Raji (cell line): Measurements from ENCODE around the gene RALGPS2.

ENCODE experiments used
- POLR2A ChIP-seq: IDR thresholded peaks from 2 replicates; pipeline ENCODE4 v1.6.1; 2011; ENCODE audit warnings: low read depth, low read length, control low read depth; ENCODE audit not compliant: insufficient read depth

RALGPS2 gene

GRCh38 chr1:178798232-178798861 is 73.3 kb downstream of the RALGPS2 start:
- TF ChIP-seq POLR2A, result no peak

- TF ChIP-seq POLR2A, result no peak
Observed at GRCh38 chr1:178802873-178803272, 77.8 kb downstream of the RALGPS2 start.

DNA sequence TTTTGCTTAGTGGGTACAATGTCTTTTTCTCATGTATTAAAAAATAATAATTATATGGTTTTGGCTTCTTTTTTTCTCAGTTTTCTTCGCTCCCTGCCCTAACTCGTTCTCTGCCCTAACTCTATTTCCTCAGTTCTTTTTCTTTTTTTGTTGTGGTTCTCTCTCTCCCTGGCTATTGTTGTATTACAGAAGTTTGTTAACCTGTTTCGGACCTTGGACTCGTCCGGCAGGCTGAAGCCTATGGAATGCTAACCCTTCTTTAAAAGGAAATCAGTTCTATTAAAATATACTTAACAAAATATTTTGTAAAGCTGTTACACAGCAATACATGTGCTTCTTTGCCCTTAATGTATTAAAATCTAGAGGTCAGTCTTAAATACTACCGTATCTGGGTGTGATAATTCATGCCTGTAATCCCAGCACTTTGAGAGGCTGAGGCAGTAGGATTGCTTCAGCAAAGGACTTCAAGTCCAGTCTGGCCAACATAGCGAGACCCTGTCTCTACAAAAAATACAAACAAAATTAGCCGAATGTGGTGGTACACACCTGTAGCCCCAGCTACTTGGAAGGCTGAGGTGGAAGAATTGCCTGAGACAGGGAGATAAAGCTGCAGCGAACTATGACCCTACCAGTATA is 81.7 kb downstream of the RALGPS2 start:
- TF ChIP-seq POLR2A, result no peak

- TF ChIP-seq POLR2A, result no peak
Observed at GRCh38 chr1:178808529-178808928, 83.5 kb downstream of the RALGPS2 start.

GRCh38 chr1:178810585-178810984 is 85.5 kb downstream of the RALGPS2 start:
- no peak for TF ChIP-seq POLR2A

DNA sequence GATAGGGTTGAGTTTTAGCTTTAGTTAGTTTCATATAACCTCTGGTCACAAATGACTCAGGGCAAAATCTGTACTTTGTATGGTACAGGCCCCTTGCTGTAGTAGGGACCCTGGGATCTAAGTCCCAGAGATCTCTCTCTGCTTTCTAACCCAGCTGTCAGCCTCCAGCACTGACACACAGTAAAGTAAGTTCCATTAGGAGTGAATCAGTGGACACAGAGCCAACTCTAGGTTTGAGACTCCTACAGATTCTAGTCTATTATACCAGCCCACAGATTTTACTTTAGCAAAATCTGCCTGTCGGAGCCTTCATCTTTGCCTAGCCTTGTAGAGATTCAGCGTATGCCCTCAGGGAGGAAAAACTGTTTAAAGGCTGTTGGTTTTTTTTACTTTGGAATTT is 93.4 kb downstream of the RALGPS2 start:
- no peak for TF ChIP-seq POLR2A

DNA sequence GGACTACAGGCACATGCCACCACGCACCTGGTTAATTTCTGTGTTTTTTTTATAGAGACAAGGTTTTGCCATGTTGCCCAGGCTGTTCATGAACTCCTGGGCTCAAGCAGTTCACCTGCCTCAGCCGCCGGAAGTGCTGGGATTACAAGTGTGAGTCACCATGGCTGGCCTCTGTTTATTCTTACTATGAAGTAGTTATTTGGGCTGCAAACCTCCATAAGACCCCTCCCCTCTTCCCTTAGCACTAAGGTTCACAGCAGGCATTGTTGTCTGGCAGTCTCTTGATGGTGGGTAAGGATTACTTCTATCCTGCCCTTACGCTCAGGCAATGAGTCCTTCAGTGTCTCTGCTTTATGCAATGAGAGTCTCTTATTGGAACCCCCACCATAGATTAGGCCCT is 94.1 kb downstream of the RALGPS2 start:
- TF ChIP-seq POLR2A, result no peak

- TF ChIP-seq POLR2A, result no peak
Observed at GRCh38 chr1:178821134-178821866, 96.3 kb downstream of the RALGPS2 start.

- no peak for TF ChIP-seq POLR2A
Observed at GRCh38 chr1:178825167-178825566, 100.1 kb downstream of the RALGPS2 start.

- no peak for TF ChIP-seq POLR2A
Observed at GRCh38 chr1:178844436-178844835, 119.4 kb downstream of the RALGPS2 start.

DNA sequence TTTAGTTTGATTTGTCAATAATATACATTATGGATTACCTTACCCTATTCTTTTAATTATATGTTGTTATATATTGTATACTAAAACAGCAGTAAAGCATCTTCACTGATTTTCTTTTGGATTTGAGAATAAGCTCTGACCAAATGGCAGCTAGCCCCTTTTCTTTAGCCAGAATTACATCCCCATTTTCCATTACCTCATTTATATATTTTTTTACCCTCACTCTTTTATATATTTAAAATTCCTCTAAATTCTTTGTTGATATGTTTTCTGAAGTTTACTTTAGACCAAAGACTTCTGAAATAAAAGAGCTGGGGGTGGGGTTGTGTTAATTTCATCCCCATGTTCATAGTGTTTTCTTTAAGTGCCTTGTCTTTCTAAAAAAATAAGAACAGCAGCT is 121.3 kb downstream of the RALGPS2 start:
- TF ChIP-seq POLR2A, result no peak

DNA sequence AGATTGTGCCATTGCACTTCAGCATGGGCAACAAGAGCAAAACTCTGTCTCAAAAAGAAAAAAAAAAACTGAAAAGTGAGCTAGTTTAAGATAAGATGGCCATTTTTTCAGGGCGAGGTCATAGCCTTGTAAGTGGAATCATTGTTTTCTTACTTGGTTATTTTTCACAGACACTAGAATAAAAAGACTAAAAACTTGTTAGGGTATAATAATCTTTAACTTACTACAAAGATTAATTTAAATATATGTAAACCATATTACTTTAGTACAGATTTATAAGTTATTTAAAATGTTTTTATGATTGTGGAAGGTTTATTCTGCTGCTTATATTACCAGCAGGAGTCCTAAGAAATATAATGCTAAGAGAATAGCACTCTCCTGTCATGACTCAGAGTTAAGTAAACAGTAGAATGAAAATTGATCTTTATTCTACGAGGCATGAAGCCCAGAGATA is 122.4 kb downstream of the RALGPS2 start:
- no peak for TF ChIP-seq POLR2A

DNA sequence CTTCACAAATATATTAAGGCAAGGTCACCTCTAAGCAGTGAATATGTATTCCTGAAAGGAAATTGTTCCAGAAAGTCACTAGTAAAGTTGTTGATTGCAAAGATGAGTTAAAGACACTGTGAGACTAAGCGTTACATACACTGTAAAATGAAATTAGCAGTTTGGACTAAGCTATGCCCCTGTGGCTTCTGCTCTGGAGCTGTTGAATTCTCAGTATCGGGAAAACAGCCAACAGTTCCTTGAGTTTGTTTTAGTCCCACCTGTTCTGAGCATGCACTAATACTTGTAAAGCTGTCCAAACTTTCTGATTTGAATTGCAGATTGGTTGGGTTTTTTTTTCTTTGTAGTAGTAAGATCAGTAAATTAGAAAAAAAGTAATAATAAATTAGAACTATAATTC is 124.9 kb downstream of the RALGPS2 start:
- TF ChIP-seq POLR2A, result no peak

DNA sequence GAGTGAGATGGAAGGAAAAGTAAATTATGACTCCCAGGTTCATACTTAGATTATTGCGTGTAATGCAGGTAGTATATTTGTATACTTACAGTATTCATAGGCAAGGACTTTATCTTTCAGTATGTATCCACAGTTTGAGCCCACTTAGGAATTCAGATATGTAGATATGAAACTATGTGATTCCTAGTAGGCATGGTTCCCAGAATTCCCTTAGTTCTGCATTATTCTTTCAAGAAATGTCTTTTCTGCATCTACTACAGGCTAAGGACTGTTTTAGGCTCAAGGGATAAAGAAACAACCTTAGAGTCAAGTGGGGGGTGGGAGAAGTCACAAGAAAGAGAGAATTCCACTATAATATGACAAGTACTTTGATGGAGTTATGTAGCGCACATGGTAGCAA is 132.1 kb downstream of the RALGPS2 start:
- no peak for TF ChIP-seq POLR2A

DNA sequence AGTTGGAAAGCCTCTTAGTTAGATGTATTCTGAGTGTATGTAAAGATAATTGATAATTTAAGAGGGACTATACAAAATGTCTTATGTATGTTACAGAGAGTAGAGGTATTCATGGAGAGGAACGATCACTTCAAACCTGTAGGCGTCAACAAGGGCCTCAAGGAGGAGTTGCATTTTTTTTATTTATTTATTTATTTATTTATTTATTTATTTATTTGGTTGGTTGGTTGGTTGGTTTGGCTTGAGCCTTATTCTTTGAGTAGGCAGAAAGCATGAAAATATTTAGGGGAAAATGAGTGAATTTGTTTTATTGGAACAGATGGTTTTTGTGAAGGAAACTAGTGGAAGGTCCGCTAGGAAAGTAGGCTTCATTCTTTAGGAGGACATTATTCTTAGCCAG is 137.4 kb downstream of the RALGPS2 start:
- no peak for TF ChIP-seq POLR2A

GRCh38 chr1:178862864-178863263 is 137.8 kb downstream of the RALGPS2 start:
- no peak for TF ChIP-seq POLR2A
